ENCODE data around the gene ACP7.

Gene ACP7

DNA sequence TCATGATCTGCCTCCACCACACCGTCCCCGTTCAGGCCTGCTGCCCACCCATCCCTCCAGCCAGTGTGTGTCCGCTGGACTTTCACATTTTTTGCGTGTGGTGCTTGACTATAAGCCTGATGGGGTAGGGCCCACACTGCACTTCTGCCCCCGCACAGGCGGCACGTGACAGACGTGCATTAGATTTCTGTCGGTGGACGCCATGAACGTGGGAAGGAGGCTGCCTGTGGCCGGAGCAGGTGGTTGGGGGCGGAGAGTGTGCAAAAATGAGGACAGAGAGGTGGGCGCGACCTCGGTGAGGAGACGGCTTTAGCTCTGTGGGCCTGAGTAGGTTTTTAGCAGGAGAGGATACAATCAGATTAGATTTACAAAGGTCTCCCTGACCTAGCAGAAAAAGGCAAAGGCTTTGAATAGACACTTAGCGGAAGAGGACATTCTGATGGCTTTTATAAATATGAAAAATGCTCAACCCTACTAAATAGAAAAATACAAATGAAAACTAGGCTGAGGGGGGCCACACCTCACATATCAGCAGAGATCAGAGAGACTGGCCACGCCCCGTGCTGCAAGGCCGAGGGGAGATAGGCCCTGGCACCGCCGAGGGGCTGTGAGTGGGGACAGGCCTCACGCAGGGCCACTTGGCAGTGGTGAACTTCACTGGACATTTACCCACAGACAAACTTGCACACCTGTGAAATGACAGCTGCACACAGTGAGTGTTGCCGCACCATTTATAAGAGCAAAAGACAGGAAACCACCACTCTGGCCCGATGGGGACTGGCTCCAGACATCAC lies 66.8 kb downstream of the ACP7 start:
- Histone ChIP-seq H3K27ac (ENCODE audit: low read depth, low read length) (no peak overlapping the region), H2AK5ac (ENCODE audit: low read length) (no peak overlapping the region), H2BK120ac (ENCODE audit: low read depth, low read length) (no peak overlapping the region), H2BK15ac (replicated peaks; ENCODE audit: low read depth) (no peak overlapping the region), H4K5ac (ENCODE audit: low read length) (no peak overlapping the region), H3K23ac (ENCODE audit: low read length) (no peak overlapping the region), H3K18ac (ENCODE audit: low read length) (no peak overlapping the region), H3K4me3 (ENCODE audit: low read length) (no peak overlapping the region), H3K4me1 (ENCODE audit: control insufficient read depth, low read depth, low read length) (peaks cover 7% of the 10 kb centered on the region), H3K9ac (ENCODE audit: low read length) (no peak overlapping the region), H3K79me2 (ENCODE audit: control insufficient read depth, insufficient read depth, low read length) (peaks cover 11% of the 10 kb centered on the region), H4K8ac (ENCODE audit: low read depth, low read length) (no peak overlapping the region), H3K4me2 (ENCODE audit: low read length) (no peak overlapping the region), H3K4ac (ENCODE audit: low read depth, low read length) (no peak overlapping the region), H3K79me1 (ENCODE audit: low read length) (peaks cover 30% of the 10 kb centered on the region), H3K36me3 (ENCODE audit: control insufficient read depth, insufficient read depth, low read length) (no peaks in the 10 kb centered on the region), H2BK5ac (ENCODE audit: low read length) (no peak overlapping the region), H3K56ac (ENCODE audit: low read length) (no peak overlapping the region), H3K27me3 (ENCODE audit: insufficient read depth, low read length, poor library complexity) (no peaks in the 10 kb centered on the region)
- no CpG with 5 or more reads among the region's 26 CpGs for WGBS (ENCODE audit: extremely low coverage, insufficient coverage, low lambda C conversion rate)
- DNase-seq, result no peak

DNA sequence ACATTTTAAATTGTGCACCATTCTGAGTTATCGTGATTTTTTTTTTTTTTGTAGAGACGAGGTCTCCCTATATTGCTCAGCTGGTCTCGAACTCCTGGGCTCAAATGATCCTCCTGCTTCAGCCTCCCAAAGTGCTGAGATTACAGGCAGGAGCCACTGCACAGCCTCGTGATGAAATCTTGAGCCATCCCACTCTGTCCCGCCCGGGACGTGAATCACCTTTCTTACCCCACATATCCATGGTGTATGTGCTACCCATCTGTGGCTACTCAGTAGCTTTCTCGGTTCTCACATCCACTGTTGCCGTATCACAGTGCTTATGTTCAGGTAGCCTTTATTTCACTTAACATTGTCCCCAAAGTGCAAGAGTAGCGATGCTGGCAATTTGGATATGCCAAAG lies 67.9 kb downstream of the ACP7 start:
- no CpG with 5 or more reads among the region's 10 CpGs for WGBS (ENCODE audit: extremely low coverage, insufficient coverage, low lambda C conversion rate)

DNA sequence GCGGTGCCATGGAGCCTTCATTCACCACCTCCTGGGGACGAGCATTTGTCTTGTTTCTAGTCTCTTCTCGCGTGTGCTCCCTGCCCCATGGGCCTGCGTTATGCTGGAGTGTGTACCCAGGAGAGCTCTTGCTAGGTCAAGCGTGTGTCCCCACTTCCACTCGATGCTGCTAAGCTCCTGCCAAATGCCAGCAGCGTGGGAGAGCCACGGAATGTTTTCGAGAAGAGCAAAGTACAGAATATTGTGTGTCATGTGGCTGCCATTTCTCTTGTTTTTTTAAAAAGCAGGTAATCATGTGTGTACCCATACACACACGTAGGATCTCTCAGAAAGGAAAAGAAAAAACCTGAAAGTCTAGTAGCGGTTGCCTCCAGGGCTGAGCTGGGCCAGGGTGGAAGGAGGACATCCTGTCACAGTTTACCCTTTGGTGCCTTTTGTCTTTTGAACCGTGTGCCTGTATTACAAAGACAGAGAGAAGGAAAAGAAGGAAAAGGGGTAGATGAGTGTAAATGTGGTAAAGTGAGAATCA lies 70.0 kb downstream of the ACP7 start:
- Histone ChIP-seq H3K4me1 (ENCODE audit: control insufficient read depth, low read depth, low read length) (peaks cover 7% of the 10 kb centered on the region), H3K27ac (ENCODE audit: low read depth, low read length) (no peak overlapping the region)

More for the DNA sequence above, 67.9 kb downstream of the ACP7 start:
- Histone ChIP-seq H3K79me1 (ENCODE audit: low read length) (peaks cover 30% of the 10 kb centered on the region), H3K23ac (ENCODE audit: low read length) (no peak overlapping the region), H3K27ac (ENCODE audit: low read depth, low read length) (no peak overlapping the region), H3K36me3 (ENCODE audit: control insufficient read depth, insufficient read depth, low read length) (no peaks in the 10 kb centered on the region), H2BK5ac (ENCODE audit: low read length) (no peak overlapping the region), H2BK120ac (ENCODE audit: low read depth, low read length) (no peak overlapping the region), H3K9ac (ENCODE audit: low read length) (no peak overlapping the region), H3K79me2 (ENCODE audit: control insufficient read depth, insufficient read depth, low read length) (peaks cover 14% of the 10 kb centered on the region), H3K4me3 (ENCODE audit: low read length) (no peak overlapping the region), H4K8ac (ENCODE audit: low read depth, low read length) (no peak overlapping the region), H3K27me3 (ENCODE audit: insufficient read depth, low read length, poor library complexity) (no peaks in the 10 kb centered on the region), H3K4ac (ENCODE audit: low read depth, low read length) (no peak overlapping the region), H3K4me1 (ENCODE audit: control insufficient read depth, low read depth, low read length) (peaks cover 7% of the 10 kb centered on the region), H4K5ac (ENCODE audit: low read length) (no peak overlapping the region), H3K18ac (ENCODE audit: low read length) (no peak overlapping the region), H3K4me2 (ENCODE audit: low read length) (no peak overlapping the region), H2BK15ac (replicated peaks; ENCODE audit: low read depth) (no peak overlapping the region), H2AK5ac (ENCODE audit: low read length) (no peak overlapping the region), H3K56ac (ENCODE audit: low read length) (no peak overlapping the region)
- DNase-seq, result no peak

DNA sequence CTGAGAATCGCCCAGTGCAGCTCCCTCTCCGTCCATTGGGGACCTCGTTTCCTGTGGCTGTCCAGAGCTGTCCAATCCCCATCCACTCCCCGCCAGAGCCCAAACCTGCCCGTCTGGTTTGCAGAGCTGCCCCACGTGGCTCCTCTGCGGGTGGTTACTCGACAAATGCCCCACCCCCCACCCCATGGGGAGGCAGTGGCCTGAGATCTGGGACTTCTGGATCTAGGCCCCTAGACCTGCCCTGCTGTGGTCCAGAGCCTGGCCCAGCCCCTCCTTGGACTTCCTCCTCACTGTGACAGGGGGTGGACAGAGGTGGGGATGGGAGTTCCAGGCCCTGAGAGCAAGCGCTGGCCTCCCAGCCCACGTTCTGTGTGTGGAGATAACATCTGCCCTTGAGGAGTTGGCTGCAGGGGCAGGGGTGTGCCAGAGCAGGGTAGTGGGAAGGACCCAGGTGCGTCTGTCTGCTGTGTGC lies 70.5 kb downstream of the ACP7 start:
- Histone ChIP-seq H3K27me3 (ENCODE audit: insufficient read depth, low read length, poor library complexity) (no peaks in the 10 kb centered on the region), H3K4me1 (ENCODE audit: control insufficient read depth, low read depth, low read length) (peaks cover 7% of the 10 kb centered on the region), H3K4me3 (ENCODE audit: low read length) (no peak overlapping the region), H2AK5ac (ENCODE audit: low read length) (no peak overlapping the region), H3K4ac (ENCODE audit: low read depth, low read length) (no peak overlapping the region), H3K4me2 (ENCODE audit: low read length) (no peak overlapping the region), H3K79me1 (ENCODE audit: low read length) (peaks cover 34% of the 10 kb centered on the region), H2BK120ac (ENCODE audit: low read depth, low read length) (no peak overlapping the region), H3K27ac (ENCODE audit: low read depth, low read length) (no peak overlapping the region), H3K9ac (ENCODE audit: low read length) (no peak overlapping the region), H3K18ac (ENCODE audit: low read length) (no peak overlapping the region), H4K5ac (ENCODE audit: low read length) (no peak overlapping the region), H3K23ac (ENCODE audit: low read length) (no peak overlapping the region), H3K36me3 (ENCODE audit: control insufficient read depth, insufficient read depth, low read length) (no peaks in the 10 kb centered on the region), H4K8ac (ENCODE audit: low read depth, low read length) (no peak overlapping the region), H2BK15ac (replicated peaks; ENCODE audit: low read depth) (no peak overlapping the region), H2BK5ac (ENCODE audit: low read length) (no peak overlapping the region), H3K56ac (ENCODE audit: low read length) (no peak overlapping the region), H3K79me2 (ENCODE audit: control insufficient read depth, insufficient read depth, low read length) (peaks cover 16% of the 10 kb centered on the region)
- WGBS (ENCODE audit: extremely low coverage, insufficient coverage, low lambda C conversion rate), result no CpG with 5 or more reads among the region's 11 CpGs
- DNase-seq, result peak; percentile 81

More for the DNA sequence above, 70.0 kb downstream of the ACP7 start:
- H2AK5ac ChIP-seq (ENCODE audit: low read length), result no peak overlapping the region
- H4K5ac ChIP-seq (ENCODE audit: low read length), result no peak overlapping the region
- WGBS (ENCODE audit: extremely low coverage, insufficient coverage, low lambda C conversion rate), result no CpG with 5 or more reads among the region's 13 CpGs
- no peak overlapping the region for H2BK120ac ChIP-seq (ENCODE audit: low read depth, low read length)
- no peaks in the 10 kb centered on the region for H3K36me3 ChIP-seq (ENCODE audit: control insufficient read depth, insufficient read depth, low read length)
- no peak overlapping the region for H2BK5ac ChIP-seq (ENCODE audit: low read length)
- no peak overlapping the region for H3K4ac ChIP-seq (ENCODE audit: low read depth, low read length)
- H3K18ac ChIP-seq (ENCODE audit: low read length), result no peak overlapping the region
- DNase-seq, result no peak
- peaks cover 18% of the 10 kb centered on the region for H3K79me2 ChIP-seq (ENCODE audit: control insufficient read depth, insufficient read depth, low read length)
- no peaks in the 10 kb centered on the region for H3K27me3 ChIP-seq (ENCODE audit: insufficient read depth, low read length, poor library complexity)
- no peak overlapping the region for H3K56ac ChIP-seq (ENCODE audit: low read length)
- peaks cover 36% of the 10 kb centered on the region for H3K79me1 ChIP-seq (ENCODE audit: low read length)
- no peak overlapping the region for H3K4me3 ChIP-seq (ENCODE audit: low read length)
- H4K8ac ChIP-seq (ENCODE audit: low read depth, low read length), result no peak overlapping the region
- no peak overlapping the region for H3K23ac ChIP-seq (ENCODE audit: low read length)
- H3K9ac ChIP-seq (ENCODE audit: low read length), result no peak overlapping the region
- no peak overlapping the region for H2BK15ac ChIP-seq (replicated peaks; ENCODE audit: low read depth)
- H3K4me2 ChIP-seq (ENCODE audit: low read length), result no peak overlapping the region

DNA sequence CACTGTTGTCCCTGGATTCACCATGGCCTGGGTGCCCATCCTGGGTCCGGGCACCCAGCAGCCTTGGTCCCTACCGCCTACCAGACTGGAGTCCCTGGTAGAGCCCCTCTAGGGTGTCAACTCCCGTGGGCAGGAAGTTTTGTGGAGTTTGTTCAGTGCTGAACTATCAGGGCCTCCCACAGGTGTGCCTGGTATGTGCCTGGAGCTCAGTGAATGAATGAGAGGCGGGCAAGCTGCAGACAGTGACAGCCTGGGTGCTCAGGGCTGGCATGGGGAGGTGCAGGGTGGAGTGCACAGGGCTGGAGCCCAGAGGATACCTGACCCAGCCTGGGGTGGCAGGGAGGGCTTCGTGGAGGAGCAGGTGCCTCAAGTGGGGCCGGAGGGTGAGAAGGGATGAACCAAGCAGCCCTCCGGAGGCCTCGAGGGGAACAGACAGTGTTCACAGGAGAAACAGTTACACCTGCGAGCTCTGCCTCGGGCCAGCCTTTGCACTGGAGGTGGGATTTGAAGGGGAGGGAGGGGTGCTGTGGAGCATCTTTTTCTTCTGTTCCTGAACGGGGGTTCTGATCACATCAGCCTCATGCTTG lies 71.0 kb downstream of the ACP7 start:
- Histone ChIP-seq H4K5ac (ENCODE audit: low read length) (no peak overlapping the region), H3K36me3 (ENCODE audit: control insufficient read depth, insufficient read depth, low read length) (no peaks in the 10 kb centered on the region), H3K4ac (ENCODE audit: low read depth, low read length) (no peak overlapping the region), H2BK15ac (replicated peaks; ENCODE audit: low read depth) (no peak overlapping the region), H3K23ac (ENCODE audit: low read length) (no peak overlapping the region), H3K27me3 (ENCODE audit: insufficient read depth, low read length, poor library complexity) (no peaks in the 10 kb centered on the region), H3K4me3 (ENCODE audit: low read length) (no peak overlapping the region), H3K18ac (ENCODE audit: low read length) (no peak overlapping the region), H3K4me2 (ENCODE audit: low read length) (no peak overlapping the region), H3K56ac (ENCODE audit: low read length) (no peak overlapping the region), H3K27ac (ENCODE audit: low read depth, low read length) (no peak overlapping the region), H3K9ac (ENCODE audit: low read length) (no peak overlapping the region), H3K4me1 (ENCODE audit: control insufficient read depth, low read depth, low read length) (peaks cover 7% of the 10 kb centered on the region), H4K8ac (ENCODE audit: low read depth, low read length) (no peak overlapping the region), H3K79me1 (ENCODE audit: low read length) (peaks cover 34% of the 10 kb centered on the region), H2BK5ac (ENCODE audit: low read length) (no peak overlapping the region), H2BK120ac (ENCODE audit: low read depth, low read length) (no peak overlapping the region), H2AK5ac (ENCODE audit: low read length) (no peak overlapping the region), H3K79me2 (ENCODE audit: control insufficient read depth, insufficient read depth, low read length) (peaks cover 15% of the 10 kb centered on the region)
- DNase-seq, result no peak
- WGBS (ENCODE audit: extremely low coverage, insufficient coverage, low lambda C conversion rate), result no CpG with 5 or more reads among the region's 11 CpGs
